Sigmoid colon (tissue), 4 donors: ENCODE measurements around the gene NR1H2.

Source experiments
- EP300 ChIP-seq, 4 donors: sonication (generic); formaldehyde crosslinking; IDR thresholded peaks; one replicate each; pipeline ENCODE4 v1.6.1; 2017; ENCODE audit warnings: antibody characterized with exemption in 4 of 4
- POLR2A ChIP-seq, 2 donors: fragments of 450-650 bp; IDR thresholded peaks; one replicate each; pipeline ENCODE4 v1.6.1; 2016; ENCODE audit warnings: antibody characterized with exemption in 2 of 2, mild to moderate bottlenecking in 2 of 2, moderate library complexity in 2 of 2

GRCh38 chr19:50362030-50362412 lies 14.2 kb upstream of the NR1H2 start:
- TF ChIP-seq EP300 (IDR thresholded peaks at IDR 0.05) (no peak), POLR2A (IDR thresholded peaks at IDR 0.05) (no peak)
